C4-2B (cell line): ENCODE data around the gene KCTD11.

Experiments
- CTCF ChIP-seq: fragments of 450-650 bp; conservative IDR thresholded peaks from 2 replicates; pipeline ENCODE4 v1.5.1; 2017; ENCODE audit warnings: mild to moderate bottlenecking
- ZFX ChIP-seq: fragments of 450-650 bp; IDR thresholded peaks from 2 replicates; pipeline ENCODE4 v1.6.1; 2017

DNA sequence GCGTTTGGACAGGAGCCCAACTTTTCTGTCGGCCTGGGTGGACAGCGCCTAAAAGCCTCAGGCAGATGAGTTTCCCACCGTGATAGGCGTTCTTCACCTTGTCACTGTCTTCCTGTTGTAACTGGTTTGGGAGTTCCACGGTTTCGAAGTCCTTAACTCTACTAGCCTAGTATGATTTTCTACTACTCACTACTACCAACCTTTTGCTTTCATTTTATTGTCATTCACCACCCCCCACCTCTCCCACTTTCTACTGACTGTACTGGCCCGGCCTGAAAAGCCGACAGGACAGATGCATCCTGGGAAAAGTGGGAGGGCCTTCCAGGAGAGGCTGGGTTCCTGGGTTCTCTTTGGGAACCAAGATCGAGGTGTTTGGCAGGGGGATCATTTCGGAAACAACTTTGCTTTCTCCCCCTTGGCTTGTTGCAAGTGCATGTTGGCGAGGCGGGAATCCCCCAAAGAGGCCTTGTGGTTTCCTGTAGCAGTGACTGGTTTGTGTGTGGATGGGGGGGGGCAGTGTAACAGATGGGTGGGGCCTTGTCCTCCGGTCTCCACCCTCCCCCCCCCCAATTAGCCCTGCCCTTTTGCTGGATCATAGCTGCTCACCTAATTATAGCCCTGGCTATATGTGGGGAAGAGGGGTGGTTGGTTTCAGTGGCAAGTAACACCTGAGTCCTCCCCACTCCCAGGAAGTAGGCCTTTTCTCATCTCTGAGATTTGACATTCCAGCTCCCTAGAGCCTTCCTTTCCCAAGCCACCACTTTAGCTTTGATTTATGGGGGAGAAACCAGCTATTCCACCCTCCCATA lies 43.1 kb upstream of the KCTD11 start:
- TF ChIP-seq CTCF (no peak), ZFX (no peak)
